ENCODE data around the gene FAM47E. TPM values are rescaled to one million over a fixed set of nuclear protein-coding genes. Genes with fewer than 3 reads are reported as not detected.
A peak's percentile ranks its signal among the peaks of the same experiment; 100 is the strongest.

The FAM47E gene
- total and polyA plus RNA-seq, 7 donors = 1.2 to 4.6 (median 2.5) TPM

- intact Hi-C loops (cut with DNase I) = no loop called here
- 49 to 56% (median 50%) methylated on average over 7 of the region's 7 CpGs for WGBS, 3 donors
- ATAC-seq (peak; percentile 46 to 81 (median 66)), DNase-seq (no peak)
- no peak for TF ChIP-seq CTCF (IDR thresholded peaks at IDR 0.05)
- Histone ChIP-seq H3K27me3 (ENCODE audit: insufficient read depth in 3 of 3, low read length in 2 of 3) (no peaks in the 10 kb centered on the region), H3K27ac (peak overlapping the region; percentile 97), H3K4me1 (peaks cover 57% of the 10 kb centered on the region), H3K4me3 (peak overlapping the region; percentile 3), H3K36me3 (ENCODE audit: insufficient read depth in 1 of 2, low read depth in 1 of 2) (no peaks in the 10 kb centered on the region), H3K9me3 (no peaks in the 10 kb centered on the region)
Observed at GRCh38 chr4:76219299-76220055, 32.0 kb upstream of the FAM47E start.

- no peaks in the 10 kb centered on the region for H3K9me3 ChIP-seq
- intact Hi-C loops (cut with DNase I) = no loop called here
- whole genome bisulfite sequencing, 3 donors = 63 to 80% (median 74%) methylated on average over 3 of the region's 3 CpGs
- TF ChIP-seq CTCF (IDR thresholded peaks at IDR 0.05) = no peak
- H3K4me1 ChIP-seq = peaks cover 10% of the 10 kb centered on the region
- H3K27me3 ChIP-seq (ENCODE audit: insufficient read depth in 3 of 3, low read length in 2 of 3) = no peaks in the 10 kb centered on the region
- DNase-seq = no peak
- no peak overlapping the region for H3K4me3 ChIP-seq
- no peaks in the 10 kb centered on the region for H3K36me3 ChIP-seq (ENCODE audit: insufficient read depth in 1 of 2, low read depth in 1 of 2)
- H3K27ac ChIP-seq = no peak overlapping the region
- no peak for ATAC-seq
Observed at GRCh38 chr4:76224171-76224570, 27.4 kb upstream of the FAM47E start.

- no peak for DNase-seq
- no peak for TF ChIP-seq CTCF (IDR thresholded peaks at IDR 0.05)
Observed at GRCh38 chr4:76226418-76226817, 25.1 kb upstream of the FAM47E start.

GRCh38 chr4:76232681-76233080 is 18.8 kb upstream of the FAM47E start:
- no peaks in the 10 kb centered on the region for H3K27me3 ChIP-seq (ENCODE audit: insufficient read depth in 3 of 3, low read length in 2 of 3)
- no peak for DNase-seq
- no peak for TF ChIP-seq CTCF (IDR thresholded peaks at IDR 0.05)
- no peaks in the 10 kb centered on the region for H3K9me3 ChIP-seq
- intact Hi-C loops (cut with DNase I) = no loop called here
- H3K4me1 ChIP-seq = peaks cover 8% of the 10 kb centered on the region
- H3K27ac ChIP-seq = no peak overlapping the region
- H3K4me3 ChIP-seq = no peak overlapping the region
- no peaks in the 10 kb centered on the region for H3K36me3 ChIP-seq (ENCODE audit: insufficient read depth in 1 of 2, low read depth in 1 of 2)
- 76 to 81% (median 80%) methylated on average over 1 of the region's 1 CpG for WGBS, 3 donors
- ATAC-seq = no peak

More at GRCh38 chr4:76226418-76226817, 25.1 kb upstream of the FAM47E start:
- Histone ChIP-seq H3K4me1 (no peaks in the 10 kb centered on the region), H3K4me3 (no peak overlapping the region), H3K36me3 (ENCODE audit: insufficient read depth in 1 of 2, low read depth in 1 of 2) (no peaks in the 10 kb centered on the region), H3K9me3 (no peaks in the 10 kb centered on the region), H3K27me3 (ENCODE audit: insufficient read depth in 3 of 3, low read length in 2 of 3) (no peaks in the 10 kb centered on the region), H3K27ac (no peak overlapping the region)
- WGBS, 3 donors = 0 to 32% (median 5%) methylated on average over 1 of the region's 1 CpG
- no peak for ATAC-seq
- intact Hi-C loops (cut with DNase I) = no loop called here

GRCh38 chr4:76233083-76233482 is 18.4 kb upstream of the FAM47E start:
- no peak overlapping the region for H3K27ac ChIP-seq
- WGBS, 3 donors = 65 to 78% (median 72%) methylated on average over 4 of the region's 4 CpGs
- no peaks in the 10 kb centered on the region for H3K36me3 ChIP-seq (ENCODE audit: insufficient read depth in 1 of 2, low read depth in 1 of 2)
- no peaks in the 10 kb centered on the region for H3K27me3 ChIP-seq (ENCODE audit: insufficient read depth in 3 of 3, low read length in 2 of 3)
- intact Hi-C loops (cut with DNase I) = no loop called here
- TF ChIP-seq CTCF (IDR thresholded peaks at IDR 0.05) = no peak
- peaks cover 8% of the 10 kb centered on the region for H3K4me1 ChIP-seq
- no peaks in the 10 kb centered on the region for H3K9me3 ChIP-seq
- H3K4me3 ChIP-seq = no peak overlapping the region
- DNase-seq = no peak
- no peak for ATAC-seq
